ENCODE results near the gene BCAS1. TPM values are rescaled to one million over a fixed set of nuclear protein-coding genes. Genes with fewer than 3 reads are reported as not detected.

BCAS1 gene
- total and polyA plus RNA-seq, 2 donors, result 0.38 to 1.5 TPM

GRCh38 chr20:53963635-53964034 lies 106.8 kb downstream of the BCAS1 start:
- Histone ChIP-seq H3K27ac (ENCODE audit: low read depth in 1 of 2, low read length in 1 of 2) (no peak overlapping the region), H3K27me3 (ENCODE audit: control insufficient read depth in 2 of 2, insufficient read depth in 1 of 2, low read length in 1 of 2) (no peaks in the 10 kb centered on the region), H3K4me1 (ENCODE audit: control insufficient read depth in 2 of 2, insufficient read depth in 2 of 2, low read length in 2 of 2) (no peaks in the 10 kb centered on the region), H3K4me3 (ENCODE audit: low read length in 2 of 2) (no peak overlapping the region), H3K9me3 (ENCODE audit: control insufficient read depth in 2 of 2, insufficient read depth in 1 of 2, low read length in 1 of 2) (no peaks in the 10 kb centered on the region), H3K36me3 (ENCODE audit: control insufficient read depth in 2 of 2, insufficient read depth in 2 of 2, low read length in 1 of 2) (no peaks in the 10 kb centered on the region)
- DNase-seq (ENCODE audit: low read depth in 6 of 9, low spot score in 9 of 9), result no peak
- WGBS, result 91% methylated on average over 9 of the region's 9 CpGs

- WGBS, result 98% methylated on average over 3 of the region's 3 CpGs
- Histone ChIP-seq H3K27me3 (ENCODE audit: control insufficient read depth in 2 of 2, insufficient read depth in 1 of 2, low read length in 1 of 2) (no peaks in the 10 kb centered on the region), H3K4me1 (ENCODE audit: control insufficient read depth in 2 of 2, insufficient read depth in 2 of 2, low read length in 2 of 2) (no peaks in the 10 kb centered on the region), H3K36me3 (ENCODE audit: control insufficient read depth in 2 of 2, insufficient read depth in 2 of 2, low read length in 1 of 2) (no peaks in the 10 kb centered on the region), H3K9me3 (ENCODE audit: control insufficient read depth in 2 of 2, insufficient read depth in 1 of 2, low read length in 1 of 2) (no peaks in the 10 kb centered on the region), H3K27ac (ENCODE audit: low read depth in 1 of 2, low read length in 1 of 2) (no peak overlapping the region), H3K4me3 (ENCODE audit: low read length in 2 of 2) (no peak overlapping the region)
- DNase-seq (ENCODE audit: low read depth in 6 of 9, low spot score in 9 of 9), result no peak
Observed at GRCh38 chr20:53962388-53962787, 108.0 kb downstream of the BCAS1 start.

- Histone ChIP-seq H3K27me3 (ENCODE audit: control insufficient read depth in 2 of 2, insufficient read depth in 1 of 2, low read length in 1 of 2) (no peaks in the 10 kb centered on the region), H3K4me3 (ENCODE audit: low read length in 2 of 2) (no peak overlapping the region), H3K4me1 (ENCODE audit: control insufficient read depth in 2 of 2, insufficient read depth in 2 of 2, low read length in 2 of 2) (no peaks in the 10 kb centered on the region), H3K36me3 (ENCODE audit: control insufficient read depth in 2 of 2, insufficient read depth in 2 of 2, low read length in 1 of 2) (no peaks in the 10 kb centered on the region), H3K9me3 (ENCODE audit: control insufficient read depth in 2 of 2, insufficient read depth in 1 of 2, low read length in 1 of 2) (no peaks in the 10 kb centered on the region), H3K27ac (ENCODE audit: low read depth in 1 of 2, low read length in 1 of 2) (no peak overlapping the region)
- 82% methylated on average over 4 of the region's 4 CpGs for WGBS
- DNase-seq (ENCODE audit: low read depth in 6 of 9, low spot score in 9 of 9), result no peak
Observed at GRCh38 chr20:53961527-53961926, 108.9 kb downstream of the BCAS1 start.

GRCh38 chr20:53960579-53961272 lies 109.7 kb downstream of the BCAS1 start:
- Histone ChIP-seq H3K27ac (ENCODE audit: low read depth in 1 of 2, low read length in 1 of 2) (no peak overlapping the region), H3K9me3 (ENCODE audit: control insufficient read depth in 2 of 2, insufficient read depth in 1 of 2, low read length in 1 of 2) (no peaks in the 10 kb centered on the region), H3K27me3 (ENCODE audit: control insufficient read depth in 2 of 2, insufficient read depth in 1 of 2, low read length in 1 of 2) (no peaks in the 10 kb centered on the region), H3K4me3 (ENCODE audit: low read length in 2 of 2) (no peak overlapping the region), H3K4me1 (ENCODE audit: control insufficient read depth in 2 of 2, insufficient read depth in 2 of 2, low read length in 2 of 2) (no peaks in the 10 kb centered on the region), H3K36me3 (ENCODE audit: control insufficient read depth in 2 of 2, insufficient read depth in 2 of 2, low read length in 1 of 2) (no peaks in the 10 kb centered on the region)
- 74% methylated on average over 2 of the region's 2 CpGs for WGBS
- DNase-seq (ENCODE audit: low read depth in 6 of 9, low spot score in 9 of 9), result no peak

- no peak for DNase-seq (ENCODE audit: low read depth in 6 of 9, low spot score in 9 of 9)
- 95% methylated on average over 6 of the region's 6 CpGs for WGBS
- Histone ChIP-seq H3K9me3 (ENCODE audit: control insufficient read depth in 2 of 2, insufficient read depth in 1 of 2, low read length in 1 of 2) (no peaks in the 10 kb centered on the region), H3K36me3 (ENCODE audit: control insufficient read depth in 2 of 2, insufficient read depth in 2 of 2, low read length in 1 of 2) (no peaks in the 10 kb centered on the region), H3K27me3 (ENCODE audit: control insufficient read depth in 2 of 2, insufficient read depth in 1 of 2, low read length in 1 of 2) (no peaks in the 10 kb centered on the region), H3K27ac (ENCODE audit: low read depth in 1 of 2, low read length in 1 of 2) (no peak overlapping the region), H3K4me3 (ENCODE audit: low read length in 2 of 2) (no peak overlapping the region), H3K4me1 (ENCODE audit: control insufficient read depth in 2 of 2, insufficient read depth in 2 of 2, low read length in 2 of 2) (no peaks in the 10 kb centered on the region)
Observed at GRCh38 chr20:53959911-53960578, 110.3 kb downstream of the BCAS1 start.

GRCh38 chr20:53958260-53958659 lies 112.1 kb downstream of the BCAS1 start:
- H3K4me3 ChIP-seq (ENCODE audit: low read length in 2 of 2), result no peak overlapping the region
- no peaks in the 10 kb centered on the region for H3K27me3 ChIP-seq (ENCODE audit: control insufficient read depth in 2 of 2, insufficient read depth in 1 of 2, low read length in 1 of 2)
- no peaks in the 10 kb centered on the region for H3K36me3 ChIP-seq (ENCODE audit: control insufficient read depth in 2 of 2, insufficient read depth in 2 of 2, low read length in 1 of 2)
- DNase-seq (ENCODE audit: low read depth in 6 of 9, low spot score in 9 of 9), result no peak
- H3K4me1 ChIP-seq (ENCODE audit: control insufficient read depth in 2 of 2, insufficient read depth in 2 of 2, low read length in 2 of 2), result no peaks in the 10 kb centered on the region
- WGBS, result 95% methylated on average over 5 of the region's 5 CpGs
- no peak overlapping the region for H3K27ac ChIP-seq (ENCODE audit: low read depth in 1 of 2, low read length in 1 of 2)
- H3K9me3 ChIP-seq (ENCODE audit: control insufficient read depth in 2 of 2, insufficient read depth in 1 of 2, low read length in 1 of 2), result no peaks in the 10 kb centered on the region

- no peak for DNase-seq (ENCODE audit: low read depth in 6 of 9, low spot score in 9 of 9)
- no peaks in the 10 kb centered on the region for H3K9me3 ChIP-seq (ENCODE audit: control insufficient read depth in 2 of 2, insufficient read depth in 1 of 2, low read length in 1 of 2)
- H3K4me1 ChIP-seq (ENCODE audit: control insufficient read depth in 2 of 2, insufficient read depth in 2 of 2, low read length in 2 of 2), result no peaks in the 10 kb centered on the region
- H3K27ac ChIP-seq (ENCODE audit: low read depth in 1 of 2, low read length in 1 of 2), result no peak overlapping the region
- WGBS, result 96% methylated on average over 2 of the region's 2 CpGs
- no peaks in the 10 kb centered on the region for H3K27me3 ChIP-seq (ENCODE audit: control insufficient read depth in 2 of 2, insufficient read depth in 1 of 2, low read length in 1 of 2)
- no peak overlapping the region for H3K4me3 ChIP-seq (ENCODE audit: low read length in 2 of 2)
- no peaks in the 10 kb centered on the region for H3K36me3 ChIP-seq (ENCODE audit: control insufficient read depth in 2 of 2, insufficient read depth in 2 of 2, low read length in 1 of 2)
Observed at GRCh38 chr20:53957451-53958172, 112.8 kb downstream of the BCAS1 start.

- H3K4me1 ChIP-seq (ENCODE audit: control insufficient read depth in 2 of 2, insufficient read depth in 2 of 2, low read length in 2 of 2), result no peaks in the 10 kb centered on the region
- DNase-seq (ENCODE audit: low read depth in 6 of 9, low spot score in 9 of 9), result no peak
- WGBS, result 97% methylated on average over 4 of the region's 4 CpGs
- no peak overlapping the region for H3K4me3 ChIP-seq (ENCODE audit: low read length in 2 of 2)
- no peak overlapping the region for H3K27ac ChIP-seq (ENCODE audit: low read depth in 1 of 2, low read length in 1 of 2)
- no peaks in the 10 kb centered on the region for H3K9me3 ChIP-seq (ENCODE audit: control insufficient read depth in 2 of 2, insufficient read depth in 1 of 2, low read length in 1 of 2)
- H3K36me3 ChIP-seq (ENCODE audit: control insufficient read depth in 2 of 2, insufficient read depth in 2 of 2, low read length in 1 of 2), result no peaks in the 10 kb centered on the region
- H3K27me3 ChIP-seq (ENCODE audit: control insufficient read depth in 2 of 2, insufficient read depth in 1 of 2, low read length in 1 of 2), result no peaks in the 10 kb centered on the region
Observed at GRCh38 chr20:53956013-53956715, 114.2 kb downstream of the BCAS1 start.

Measured in thymus (tissue), 11 donors.